GM23248 (cell line): Measurements from ENCODE around the gene CBFA2T3. TPM values are rescaled to one million over a fixed set of nuclear protein-coding genes. Genes with fewer than 3 reads are reported as not detected.

Experiments used
- DNase-seq: peaks from one replicate; pipeline ENCODE4 v3.0.0-alpha.2; 2015
- H2AFZ ChIP-seq: fragments of 200-600 bp; sonication (generic); 2 replicates; pipeline ENCODE4 v1.6.1; 2016; ENCODE audit warnings: antibody characterized with exemption
- H3F3A ChIP-seq: fragments of 200-600 bp; sonication (generic); 2 replicates; pipeline ENCODE4 v1.6.1; 2016; ENCODE audit warnings: mild to moderate bottlenecking, antibody characterized with exemption, mixed run types; ENCODE audit not compliant: insufficient read depth
- H3K27ac ChIP-seq: fragments of 200-600 bp; sonication (generic); 2 replicates; pipeline ENCODE4 v1.5.1; 2016; ENCODE audit warnings: mild to moderate bottlenecking
- H3K27me3 ChIP-seq: fragments of 200-600 bp; sonication (generic); replicated peaks from 2 replicates; pipeline ENCODE4 v1.6.1; 2016; ENCODE audit warnings: mild to moderate bottlenecking; ENCODE audit not compliant: insufficient read depth
- H3K36me3 ChIP-seq: fragments of 200-600 bp; sonication (generic); 2 replicates; pipeline ENCODE4 v1.6.1; 2016; ENCODE audit warnings: low read depth, mild to moderate bottlenecking
- H3K4me1 ChIP-seq: fragments of 200-600 bp; sonication (generic); 2 replicates; pipeline ENCODE4 v1.6.1; 2016; ENCODE audit warnings: mild to moderate bottlenecking; ENCODE audit not compliant: insufficient read depth
- H3K4me2 ChIP-seq: fragments of 200-600 bp; sonication (generic); one replicate; pipeline ENCODE4 v1.6.1; 2016; ENCODE audit warnings: mild to moderate bottlenecking; ENCODE audit not compliant: unreplicated experiment
- H3K4me3 ChIP-seq: fragments of 200-600 bp; sonication (generic); 2 replicates; pipeline ENCODE4 v1.5.1; 2016; ENCODE audit warnings: mild to moderate bottlenecking
- H3K79me2 ChIP-seq: fragments of 200-600 bp; sonication (generic); 2 replicates; pipeline ENCODE4 v1.6.1; 2016; ENCODE audit warnings: mild to moderate bottlenecking; ENCODE audit not compliant: insufficient read depth
- H3K9ac ChIP-seq: fragments of 200-600 bp; sonication (generic); 2 replicates; pipeline ENCODE4 v1.6.1; 2016; ENCODE audit warnings: mild to moderate bottlenecking
- H3K9me2 ChIP-seq: fragments of 200-600 bp; sonication (generic); 2 replicates; pipeline ENCODE4 v1.6.1; 2016; ENCODE audit warnings: mixed run types, mild to moderate bottlenecking, moderate library complexity; ENCODE audit not compliant: insufficient read depth
- H3K9me3 ChIP-seq: fragments of 200-600 bp; sonication (generic); one replicate; pipeline ENCODE4 v1.6.1; 2017; ENCODE audit warnings: low read depth
- H4K20me1 ChIP-seq: fragments of 200-600 bp; sonication (generic); 2 replicates; pipeline ENCODE4 v1.6.0; 2016; ENCODE audit not compliant: insufficient read depth
- EZH2 ChIP-seq: fragments of 200-600 bp; sonication (generic); IDR thresholded peaks from 2 replicates; pipeline ENCODE4 v1.6.1; 2018; ENCODE audit warnings: antibody characterized with exemption, mild to moderate bottlenecking; ENCODE audit not compliant: insufficient read depth, poor library complexity, severe bottlenecking
- EZH2phosphoT487 ChIP-seq: fragments of 200-600 bp; sonication (generic); IDR thresholded peaks from 2 replicates; pipeline ENCODE4 v1.6.1; 2018; ENCODE audit warnings: antibody characterized with exemption, moderate library complexity, mild to moderate bottlenecking, low read depth; ENCODE audit not compliant: insufficient read depth
- WGBS, 2 experiments: methylation state at CpG; one replicate each; pipeline ENCODE4 v1.1.6; 2015 to 2017; ENCODE audit warnings: low lambda C conversion rate in 2 of 2, low coverage in 1 of 2; ENCODE audit errors: missing lambda C conversion rate in 2 of 2; 5-methylcytosine and 5-hydroxymethylcytosine counted together
- in situ Hi-C: fragments of 300-500 bp; cut with MboI; formaldehyde crosslinking; loops from 2 replicates; pipeline ENCODE4 v1.15.0; 2020
- polyA plus RNA-seq: library from polyadenylated mRNA; unstranded; fragments of >200 nt; fragmentation: Nextera tagmentation; extraction: Ambion mirVana; gene quantifications from 2 replicates; pipeline ENCODE4 v1.2.1, GENCODE V29; 2016
- total RNA-seq: library from RNA; depleted of rRNA; stranded (reverse); fragments of >200 nt; shearing (Covaris generic); gene quantifications from 2 replicates; pipeline ENCODE4 v1.2.3, GENCODE V29; 2014

Gene CBFA2T3
- total and polyA plus RNA-seq, 2 experiments from 2014 or later = not detected

DNA sequence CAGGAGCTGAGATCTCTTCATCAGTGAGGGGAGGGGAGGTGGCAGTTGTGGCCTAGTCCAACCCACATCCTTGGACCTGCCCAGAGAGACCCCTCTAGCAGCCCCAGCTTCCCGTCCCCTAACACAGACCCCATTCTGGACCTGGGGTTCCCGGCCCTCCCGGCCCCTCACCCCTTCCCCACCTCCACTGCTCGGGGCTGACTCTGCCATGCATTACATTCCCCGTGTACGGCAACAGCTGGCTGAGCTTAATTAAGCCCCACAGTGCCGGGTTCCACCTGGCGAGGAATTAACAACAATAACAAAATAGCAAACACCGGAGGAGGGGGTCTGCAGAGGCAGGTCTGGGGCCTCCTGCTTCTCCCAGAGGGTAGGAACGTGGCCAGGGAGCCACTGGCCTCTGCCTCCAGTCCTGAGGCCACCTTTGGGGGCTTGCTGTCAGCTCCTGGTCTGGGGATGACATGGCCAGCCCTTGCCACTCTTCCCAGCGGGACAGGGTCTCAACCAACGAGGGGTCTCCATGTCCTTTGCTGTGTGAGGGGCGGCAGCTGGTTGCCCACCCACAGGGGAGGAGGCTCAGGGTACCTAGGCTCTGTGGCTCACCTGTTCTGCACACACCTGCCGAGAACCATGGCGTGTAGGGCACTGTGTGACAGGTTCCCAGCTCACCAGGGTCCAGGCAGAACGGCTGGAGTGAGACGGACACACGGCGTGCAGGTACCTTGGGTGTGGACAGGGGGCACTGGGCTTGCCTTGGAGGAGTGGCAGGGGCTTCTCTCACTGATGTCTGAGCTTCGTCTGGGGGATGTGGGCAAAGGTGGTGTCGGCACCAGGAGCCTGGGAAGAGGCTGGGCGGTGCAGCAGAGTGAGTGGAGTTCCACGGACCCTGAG is 46.9 kb upstream of the CBFA2T3 start:
- 48 to 51% methylated on average over 21 to 23 of the region's 23 CpGs for WGBS, 2 experiments
- in situ Hi-C loops = no loop called here

GRCh38 chr16:89023151-89023551 is 46.1 kb upstream of the CBFA2T3 start:
- Histone ChIP-seq H3K4me3 (no peak overlapping the region), H4K20me1 (no peaks in the 10 kb centered on the region), H3K27ac (no peak overlapping the region), H3F3A (no peaks in the 10 kb centered on the region), H3K4me1 (no peaks in the 10 kb centered on the region), H3K4me2 (no peak overlapping the region), H3K9me2 (no peaks in the 10 kb centered on the region), H3K27me3 (peaks cover 8% of the 10 kb centered on the region), H3K9ac (no peak overlapping the region), H3K36me3 (no peaks in the 10 kb centered on the region), H2AFZ (no peak overlapping the region), H3K79me2 (no peaks in the 10 kb centered on the region), H3K9me3 (no peaks in the 10 kb centered on the region)
- no peak for DNase-seq
- no peak for TF ChIP-seq EZH2
- no peak for TF ChIP-seq EZH2phosphoT487
- WGBS, 2 experiments = 73 to 81% methylated on average over 10 of the region's 10 CpGs
- in situ Hi-C loops = no loop called here

More for the DNA sequence above, 46.9 kb upstream of the CBFA2T3 start:
- H2AFZ ChIP-seq = no peak overlapping the region
- H3K27me3 ChIP-seq = peaks cover 8% of the 10 kb centered on the region
- H3K4me3 ChIP-seq = no peak overlapping the region
- H3K27ac ChIP-seq = no peak overlapping the region
- H3K9me2 ChIP-seq = no peaks in the 10 kb centered on the region
- H3K9me3 ChIP-seq = no peaks in the 10 kb centered on the region
- TF ChIP-seq EZH2phosphoT487 (no peak), EZH2 (no peak)
- DNase-seq = no peak
- H3K4me2 ChIP-seq = no peak overlapping the region
- H3K4me1 ChIP-seq = no peaks in the 10 kb centered on the region
- H3K9ac ChIP-seq = no peak overlapping the region
- no peaks in the 10 kb centered on the region for H3K36me3 ChIP-seq
- H3F3A ChIP-seq = no peaks in the 10 kb centered on the region
- H4K20me1 ChIP-seq = no peaks in the 10 kb centered on the region
- H3K79me2 ChIP-seq = no peaks in the 10 kb centered on the region

GRCh38 chr16:89022051-89022836 is 45.2 kb upstream of the CBFA2T3 start:
- WGBS, 2 experiments = 63 to 65% methylated on average over 24 of the region's 25 CpGs
- peaks cover 8% of the 10 kb centered on the region for H3K27me3 ChIP-seq
- in situ Hi-C loops = no loop called here
- H3K36me3 ChIP-seq = no peaks in the 10 kb centered on the region
- H3K79me2 ChIP-seq = no peaks in the 10 kb centered on the region
- no peaks in the 10 kb centered on the region for H3K9me3 ChIP-seq
- no peak overlapping the region for H3K4me2 ChIP-seq
- H2AFZ ChIP-seq = no peak overlapping the region
- DNase-seq = no peak
- H3K4me1 ChIP-seq = no peaks in the 10 kb centered on the region
- H3K9me2 ChIP-seq = no peaks in the 10 kb centered on the region
- no peaks in the 10 kb centered on the region for H4K20me1 ChIP-seq
- H3K27ac ChIP-seq = no peak overlapping the region
- H3K9ac ChIP-seq = no peak overlapping the region
- TF ChIP-seq EZH2 (no peak), EZH2phosphoT487 (no peak)
- no peaks in the 10 kb centered on the region; the same call in 1 of the 2 replicates for H3F3A ChIP-seq
- H3K4me3 ChIP-seq = no peak overlapping the region

DNA sequence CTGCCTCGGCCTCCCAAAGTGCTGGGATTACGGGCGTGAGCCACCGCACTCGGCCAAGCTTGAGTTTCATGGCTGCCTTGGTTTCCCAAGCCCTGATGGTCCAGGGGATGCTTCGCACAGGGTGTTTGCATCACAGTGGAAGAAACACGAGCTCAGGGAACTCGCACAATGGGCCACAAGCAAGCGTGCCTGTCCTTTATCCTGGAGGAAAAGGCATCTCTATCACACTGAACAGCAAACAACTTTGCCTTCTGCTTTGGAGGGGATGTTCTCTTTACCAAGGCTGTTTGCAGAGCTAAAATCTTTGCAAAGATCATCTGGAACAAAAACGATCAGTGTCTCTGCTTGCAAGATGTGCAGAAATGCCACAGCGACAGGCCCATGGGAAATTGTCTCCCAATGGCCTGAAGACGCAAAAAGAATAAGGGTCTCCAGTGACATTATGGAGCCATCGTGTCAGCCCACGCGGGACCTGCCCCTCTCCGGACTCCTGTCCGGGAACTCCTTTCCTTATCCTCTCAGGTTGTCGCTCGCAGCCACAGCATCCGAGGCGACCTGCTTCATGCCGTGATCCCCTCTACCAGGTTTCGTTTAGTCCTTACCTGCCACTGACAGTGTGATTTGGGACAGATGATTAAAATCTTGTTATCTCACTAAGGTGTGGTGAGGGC is 44.1 kb upstream of the CBFA2T3 start:
- no peak overlapping the region for H3K4me2 ChIP-seq
- no peak overlapping the region for H3K9ac ChIP-seq
- H3K36me3 ChIP-seq = no peaks in the 10 kb centered on the region
- H3K27me3 ChIP-seq = peaks cover 8% of the 10 kb centered on the region
- in situ Hi-C loops = no loop called here
- H3K27ac ChIP-seq = no peak overlapping the region
- TF ChIP-seq EZH2phosphoT487 (no peak), EZH2 (no peak)
- H3K79me2 ChIP-seq = no peaks in the 10 kb centered on the region
- H3K4me3 ChIP-seq = no peak overlapping the region
- H4K20me1 ChIP-seq = no peaks in the 10 kb centered on the region
- H3K9me3 ChIP-seq = no peaks in the 10 kb centered on the region
- no peak for DNase-seq
- no peaks in the 10 kb centered on the region for H3K4me1 ChIP-seq
- no peaks in the 10 kb centered on the region; the same call in 1 of the 2 replicates for H3F3A ChIP-seq
- WGBS, 2 experiments = 41 to 52% methylated on average over 20 to 23 of the region's 23 CpGs
- H3K9me2 ChIP-seq = no peaks in the 10 kb centered on the region
- H2AFZ ChIP-seq = no peak overlapping the region
